Stomach (tissue), 9 donors: Measurements from ENCODE around the gene CCR7. TPM values are rescaled to one million over a fixed set of nuclear protein-coding genes. Genes with fewer than 3 reads are reported as not detected.
"Not testable (repeated sequence)": the region's sequence is repeated elsewhere in the genome, so short reads cannot be mapped to it uniquely, and the experiment has no call there.

Experiments
- DNase-seq, 2 donors: peaks; one replicate each; pipeline versions ENCODE4 v3.0.0 to v3.0.0-alpha.2; 2013 to 2019
- H3K27ac ChIP-seq, 5 donors: fragments of 200-600 bp in 4 of 5; sonication (generic) in 4 of 5; one replicate each; pipeline ENCODE4 v1.5.1; 2013 to 2019; ENCODE audit warnings: mild to moderate bottlenecking in 1 of 5, moderate library complexity in 1 of 5
- H3K27me3 ChIP-seq, 3 donors: fragments of 200-600 bp; sonication (generic); one replicate each; pipeline ENCODE4 v1.5.1; 2017 to 2019; ENCODE audit warnings: mixed run types in 1 of 3
- H3K36me3 ChIP-seq, 4 donors: fragments of 200-600 bp; sonication (generic); 1 replicate in 3 of 4; 2 replicates in 1 of 4; pipeline ENCODE4 v1.5.1; 2016 to 2019
- H3K4me1 ChIP-seq, 4 donors: fragments of 200-600 bp; sonication (generic); one replicate each; pipeline ENCODE4 v1.5.1; 2016 to 2019
- H3K4me3 ChIP-seq, 4 donors: fragments of 200-600 bp; sonication (generic) in 3 of 4; one replicate each; pipeline ENCODE4 v1.5.1; 2016 to 2019; ENCODE audit warnings: mild to moderate bottlenecking in 1 of 4
- H3K9me3 ChIP-seq, 4 donors: fragments of 200-600 bp; sonication (generic); one replicate each; pipeline ENCODE4 v1.5.1; 2016 to 2019
- EP300 ChIP-seq: sonication (generic); formaldehyde crosslinking; IDR thresholded peaks from one replicate; pipeline ENCODE4 v1.6.1; 2017; ENCODE audit warnings: antibody characterized with exemption
- POLR2A ChIP-seq, 4 donors: fragments of 450-650 bp; IDR thresholded peaks; one replicate each; pipeline ENCODE4 v1.6.1; 2016; ENCODE audit warnings: antibody characterized with exemption in 4 of 4, control low read depth in 2 of 4, mild to moderate bottlenecking in 1 of 4, moderate library complexity in 1 of 4
- POLR2AphosphoS5 ChIP-seq, 3 donors: sonication (generic); formaldehyde crosslinking; IDR thresholded peaks; one replicate each; pipeline ENCODE4 v1.6.1; 2016; ENCODE audit warnings: antibody characterized with exemption in 3 of 3
- WGBS, 5 donors: extraction: QIAGEN DNeasy Blood & Tissue Kit in 3 of 5; methylation state at CpG; one replicate each; pipeline versions ENCODE4 v1.1.5 to v1.1.7; 2013 to 2018; 5-methylcytosine and 5-hydroxymethylcytosine counted together
- intact Hi-C: fragments of 100-400 bp; cut with DNase I; formaldehyde crosslinking; loops from one replicate; pipeline ENCODE4 v1.15.1; 2023; ENCODE audit warnings: low total_unique reads
- polyA plus RNA-seq, 3 donors: library from polyadenylated mRNA; stranded (reverse); fragments of 200-250 nt; gene quantifications; one replicate each; pipeline ENCODE4 v1.2.3, GENCODE V29; 2013
- total RNA-seq, 5 donors: library from RNA; depleted of rRNA; stranded (reverse); fragments of >200 nt; gene quantifications; one replicate each; pipeline versions ENCODE4 v1.1.0 to v1.2.3, GENCODE V29; 2014 to 2016
- TF ChIP-seq, protein P1 (sequence below), 7 experiments: fragments of 450-650 bp in 4 of 7; fragments of 200-600 bp in 3 of 7; sonication (generic) in 3 of 7; IDR thresholded peaks; one replicate each; pipeline ENCODE4 v1.5.1; 2016 to 2019; ENCODE audit warnings: antibody characterized with exemption in 7 of 7, control low read depth in 2 of 7, mild to moderate bottlenecking in 1 of 7
- donor health status: healthy with polysubstance abuse.
- donor health status: Bipolar disorder and iron deficiency.
- donor health status: healthy.

The CCR7 gene
- total and polyA plus RNA-seq, 8 donors, result 0.92 to 3.1 (median 1.4) TPM; not detected in 5

DNA sequence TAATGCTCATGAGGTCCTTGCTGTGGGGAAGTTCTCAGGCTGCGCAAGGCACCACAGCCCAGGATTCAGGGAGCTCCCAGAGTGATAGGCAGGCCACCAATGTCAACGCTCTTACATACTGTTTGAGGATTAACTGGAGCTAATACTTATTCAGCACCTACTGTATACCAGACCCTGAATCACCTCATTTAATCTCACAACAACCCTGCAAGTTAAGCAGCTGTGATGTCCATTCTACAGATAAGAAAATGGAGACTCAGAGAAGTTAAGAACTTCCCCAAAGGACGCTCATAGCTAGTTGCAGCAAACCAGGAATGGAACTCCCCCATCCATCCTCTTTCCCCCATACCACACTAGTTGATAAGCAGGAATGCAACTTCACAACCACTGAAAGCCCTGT is 25.5 kb upstream of the CCR7 start:
- Histone ChIP-seq H3K9me3 (no peaks in the 10 kb centered on the region), H3K27ac (no peak overlapping the region), H3K27me3 (no peaks in the 10 kb centered on the region), H3K4me3 (no peak overlapping the region), H3K4me1 (no peaks in the 10 kb centered on the region), H3K36me3 (no peaks in the 10 kb centered on the region)
- WGBS, 5 donors, result 86 to 94% (median 93%) methylated on average over 3 of the region's 3 CpGs
- intact Hi-C loops, result no loop called here
- DNase-seq, result no peak
- TF ChIP-seq POLR2A (IDR thresholded peaks at IDR 0.05) (no peak), EP300 (no peak)
- TF ChIP-seq, protein P1, sequence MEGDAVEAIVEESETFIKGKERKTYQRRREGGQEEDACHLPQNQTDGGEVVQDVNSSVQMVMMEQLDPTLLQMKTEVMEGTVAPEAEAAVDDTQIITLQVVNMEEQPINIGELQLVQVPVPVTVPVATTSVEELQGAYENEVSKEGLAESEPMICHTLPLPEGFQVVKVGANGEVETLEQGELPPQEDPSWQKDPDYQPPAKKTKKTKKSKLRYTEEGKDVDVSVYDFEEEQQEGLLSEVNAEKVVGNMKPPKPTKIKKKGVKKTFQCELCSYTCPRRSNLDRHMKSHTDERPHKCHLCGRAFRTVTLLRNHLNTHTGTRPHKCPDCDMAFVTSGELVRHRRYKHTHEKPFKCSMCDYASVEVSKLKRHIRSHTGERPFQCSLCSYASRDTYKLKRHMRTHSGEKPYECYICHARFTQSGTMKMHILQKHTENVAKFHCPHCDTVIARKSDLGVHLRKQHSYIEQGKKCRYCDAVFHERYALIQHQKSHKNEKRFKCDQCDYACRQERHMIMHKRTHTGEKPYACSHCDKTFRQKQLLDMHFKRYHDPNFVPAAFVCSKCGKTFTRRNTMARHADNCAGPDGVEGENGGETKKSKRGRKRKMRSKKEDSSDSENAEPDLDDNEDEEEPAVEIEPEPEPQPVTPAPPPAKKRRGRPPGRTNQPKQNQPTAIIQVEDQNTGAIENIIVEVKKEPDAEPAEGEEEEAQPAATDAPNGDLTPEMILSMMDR (IDR thresholded peaks at IDR 0.05), result no peak

DNA sequence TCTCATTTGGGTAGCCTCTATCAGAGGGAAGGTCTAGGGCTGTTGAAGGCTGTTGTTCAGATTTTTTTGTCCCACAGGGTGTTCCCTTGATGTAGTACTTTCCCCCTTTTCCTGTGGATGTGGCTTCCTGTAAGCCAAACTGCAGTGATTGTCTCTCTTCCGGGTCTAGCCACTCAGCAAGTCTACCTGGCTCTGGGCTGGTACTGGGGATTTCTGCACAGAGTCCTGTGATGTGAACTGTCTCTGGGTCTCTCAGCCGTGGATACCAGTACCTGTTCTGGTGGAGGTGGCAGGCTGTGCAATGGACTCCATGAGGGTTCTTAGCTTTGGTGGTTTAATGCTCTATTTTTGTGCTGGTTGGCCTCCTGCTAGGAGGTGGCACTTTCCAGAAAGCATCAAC is 23.3 kb upstream of the CCR7 start:
- H3K36me3 ChIP-seq, result no peaks in the 10 kb centered on the region
- no peaks in the 10 kb centered on the region for H3K27me3 ChIP-seq
- TF ChIP-seq POLR2A (IDR thresholded peaks at IDR 0.05) (no peak), POLR2AphosphoS5 (IDR thresholded peaks at IDR 0.05) (no peak), EP300 (no peak)
- TF ChIP-seq, protein P1 (IDR thresholded peaks at IDR 0.05), result no peak
- WGBS, 5 donors, result 74 to 90% (median 83%) methylated on average over 2 of the region's 2 CpGs
- DNase-seq, result no peak
- no peaks in the 10 kb centered on the region for H3K4me1 ChIP-seq
- no peak overlapping the region for H3K4me3 ChIP-seq
- H3K9me3 ChIP-seq, result peaks cover 0 to 12% (median 3%) of the 10 kb centered on the region in 4 donors
- intact Hi-C loops, result no loop called here
- no peak overlapping the region for H3K27ac ChIP-seq

DNA sequence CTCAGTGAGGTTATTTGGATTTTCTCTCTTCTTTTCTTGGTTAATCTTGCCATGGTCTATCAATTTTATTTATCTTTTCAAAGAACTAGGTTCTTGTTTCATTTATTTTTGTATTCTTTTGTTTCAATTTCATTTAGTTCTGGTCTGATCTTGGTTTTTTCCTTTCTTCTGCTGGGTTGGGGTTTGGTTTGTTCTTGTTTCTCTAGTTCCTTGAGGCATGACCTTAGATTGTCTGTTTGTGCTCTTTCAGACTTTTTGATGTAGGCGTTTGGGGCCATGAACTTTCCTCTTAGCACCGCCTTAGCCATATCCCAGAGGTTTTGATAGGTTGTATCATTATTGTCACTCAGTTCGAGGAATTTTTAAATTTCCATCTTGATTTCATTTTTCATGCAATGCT is 21.0 kb upstream of the CCR7 start:
- H3K4me3 ChIP-seq, H3K4me1 ChIP-seq, H3K27ac ChIP-seq, DNase-seq, intact Hi-C loops, H3K27me3 ChIP-seq, H3K36me3 ChIP-seq: not testable (repeated sequence)
- WGBS, 5 donors, result 61 to 71% (median 69%) methylated on average over 3 of the region's 3 CpGs
- H3K9me3 ChIP-seq, result peaks cover 0 to 12% (median 3%) of the 10 kb centered on the region in 4 donors

DNA sequence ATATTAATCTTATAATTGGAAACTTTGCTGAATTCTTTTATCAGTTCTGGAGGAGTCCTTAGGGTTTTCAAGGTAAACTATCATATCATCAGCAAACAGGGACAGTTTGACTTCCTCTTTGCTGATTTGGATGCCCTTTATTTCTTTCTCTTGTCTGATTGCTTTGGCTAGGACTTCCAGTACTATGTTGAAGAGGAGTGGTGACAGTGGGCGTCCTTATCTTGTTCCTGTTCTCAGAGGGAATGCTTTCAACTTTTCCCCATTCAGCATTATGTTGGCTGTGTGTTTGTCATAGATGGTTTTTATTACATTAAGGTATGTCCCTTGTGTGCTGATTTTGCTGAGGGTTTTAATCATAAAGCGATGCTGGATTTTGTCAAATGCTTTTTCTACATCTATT is 19.7 kb upstream of the CCR7 start:
- H3K9me3 ChIP-seq, result peaks cover 0 to 12% (median 3%) of the 10 kb centered on the region in 4 donors
- H3K36me3 ChIP-seq, H3K27ac ChIP-seq, intact Hi-C loops, H3K4me3 ChIP-seq, H3K4me1 ChIP-seq, H3K27me3 ChIP-seq, DNase-seq: not testable (repeated sequence)
- WGBS, 5 donors, result 77 to 87% (median 81%) methylated on average over 2 of the region's 2 CpGs

DNA sequence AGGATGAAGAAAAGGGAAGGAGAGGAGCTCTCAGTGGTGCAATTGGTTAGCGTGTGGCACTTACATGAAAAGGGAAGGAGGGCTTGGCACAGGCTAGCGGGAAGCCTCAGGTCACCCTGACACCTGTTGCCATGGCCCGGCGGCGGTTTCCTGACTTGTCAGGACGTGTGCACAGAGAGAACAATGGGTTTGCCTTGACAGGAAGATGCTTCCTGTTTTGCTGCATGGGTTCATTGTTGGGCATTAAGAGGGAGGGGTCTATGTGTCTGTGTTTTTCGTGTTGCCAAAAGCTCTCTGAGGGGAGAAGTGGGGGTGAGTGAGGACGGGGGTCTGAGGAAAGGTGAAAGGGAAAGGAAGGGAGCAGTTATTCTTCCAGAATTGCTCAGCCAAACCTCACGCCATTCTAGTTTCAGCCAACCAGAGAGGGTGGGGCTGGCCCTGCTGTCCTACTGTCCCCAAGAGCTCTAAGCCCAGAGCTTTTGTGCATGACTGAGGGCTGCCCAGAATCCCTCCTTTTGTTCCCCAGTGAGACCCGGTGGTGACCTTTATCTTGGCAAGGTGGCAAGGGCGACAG is 17.1 kb upstream of the CCR7 start:
- no peaks in the 10 kb centered on the region for H3K27me3 ChIP-seq
- intact Hi-C loops, result no loop called here
- TF ChIP-seq EP300 (no peak), POLR2AphosphoS5 (IDR thresholded peaks at IDR 0.05) (peak; percentile 16 to 28 (median 27)), POLR2A (IDR thresholded peaks at IDR 0.05) (no peak)
- 32 to 45% (median 42%) methylated on average over 11 of the region's 11 CpGs for WGBS, 5 donors
- peaks cover 0 to 10% (median 0%) of the 10 kb centered on the region in 4 donors for H3K4me1 ChIP-seq
- peak; percentile 59 to 82 for DNase-seq
- H3K9me3 ChIP-seq, result peaks cover 0 to 12% (median 3%) of the 10 kb centered on the region in 4 donors
- no peaks in the 10 kb centered on the region for H3K36me3 ChIP-seq
- H3K4me3 ChIP-seq, result no peak overlapping the region
- H3K27ac ChIP-seq, result peak overlapping the region in 2 of 5 donors; percentile 29 to 47

DNA sequence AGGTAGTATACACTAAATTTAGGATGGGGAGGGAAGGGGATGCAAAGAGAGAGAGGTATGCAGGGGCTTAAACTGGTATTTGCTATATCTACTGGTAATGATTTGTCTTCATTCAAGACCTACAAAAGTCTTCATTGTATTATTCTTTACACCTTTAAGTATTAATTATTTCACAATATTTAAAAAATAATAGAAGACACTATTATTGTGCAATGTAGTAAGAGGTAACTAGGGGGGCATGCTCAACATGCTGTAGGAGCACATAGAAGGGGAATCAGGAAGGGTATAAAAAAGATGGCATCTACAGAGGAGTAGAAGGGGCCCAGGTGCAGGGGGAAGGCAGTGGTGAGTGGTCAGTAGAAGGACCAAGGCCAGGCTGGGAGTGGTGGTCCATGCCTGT is 14.9 kb upstream of the CCR7 start:
- peaks cover 0 to 10% (median 3%) of the 10 kb centered on the region in 4 donors for H3K9me3 ChIP-seq
- H3K4me3 ChIP-seq, result no peak overlapping the region
- H3K27me3 ChIP-seq, result no peaks in the 10 kb centered on the region
- no peak overlapping the region for H3K27ac ChIP-seq
- H3K4me1 ChIP-seq, result peaks cover 0 to 10% (median 0%) of the 10 kb centered on the region in 4 donors
- TF ChIP-seq EP300 (no peak), POLR2A (IDR thresholded peaks at IDR 0.05) (no peak), POLR2AphosphoS5 (IDR thresholded peaks at IDR 0.05) (no peak)
- TF ChIP-seq, protein P1 (IDR thresholded peaks at IDR 0.05), result no peak
- intact Hi-C loops, result no loop called here
- DNase-seq, result no peak
- H3K36me3 ChIP-seq, result no peaks in the 10 kb centered on the region
